ENCODE data around the gene UPK3A.

- TF ChIP-seq RFX5 (IDR thresholded peaks at IDR 0.05; ENCODE audit: low read length) (no peak), EP300 (IDR thresholded peaks at IDR 0.05; ENCODE audit: borderline replicate concordance in 1 of 2, low read depth in 1 of 2, low read length in 1 of 2) (no peak), SIN3A (IDR thresholded peaks at IDR 0.05; ENCODE audit: borderline replicate concordance, low read depth, low read length) (no peak), CTCF (IDR thresholded peaks at IDR 0.05) (no peak), RAD21 (IDR thresholded peaks at IDR 0.05; ENCODE audit: low read length) (no peak), MAX (IDR thresholded peaks at IDR 0.05; ENCODE audit: low read depth) (no peak), EZH2phosphoT487 (IDR thresholded peaks at IDR 0.05; ENCODE audit: borderline replicate concordance, low read depth) (no peak), POLR2AphosphoS5 (IDR thresholded peaks at IDR 0.05; ENCODE audit: low read depth, low read length) (no peak), TEAD4 (IDR thresholded peaks at IDR 0.05; ENCODE audit: borderline replicate concordance, insufficient read depth) (no peak), FOXM1 (IDR thresholded peaks at IDR 0.05; ENCODE audit: low read depth) (no peak), YY1 (IDR thresholded peaks at IDR 0.05; ENCODE audit: low read depth) (no peak), TAF1 (IDR thresholded peaks at IDR 0.05; ENCODE audit: borderline replicate concordance, low read depth, low read length) (no peak), MXI1 (IDR thresholded peaks at IDR 0.05; ENCODE audit: low read depth, low read length) (no peak)
Measured at GRCh38 chr22:45291061-45291930, 6.5 kb downstream of the UPK3A start.

Data from SK-N-SH (cell line).